Globus pallidus (tissue), 1 donor: ENCODE data around the gene TNNT3.
"Not testable (repeated sequence)": the region's sequence is repeated elsewhere in the genome, so short reads cannot be mapped to it uniquely, and the experiment has no call there.

Source experiments
- DNase-seq: peaks from one replicate; pipeline ENCODE4 v3.0.0-alpha.2; 2015; ENCODE audit warnings: low spot score

The TNNT3 gene

DNA sequence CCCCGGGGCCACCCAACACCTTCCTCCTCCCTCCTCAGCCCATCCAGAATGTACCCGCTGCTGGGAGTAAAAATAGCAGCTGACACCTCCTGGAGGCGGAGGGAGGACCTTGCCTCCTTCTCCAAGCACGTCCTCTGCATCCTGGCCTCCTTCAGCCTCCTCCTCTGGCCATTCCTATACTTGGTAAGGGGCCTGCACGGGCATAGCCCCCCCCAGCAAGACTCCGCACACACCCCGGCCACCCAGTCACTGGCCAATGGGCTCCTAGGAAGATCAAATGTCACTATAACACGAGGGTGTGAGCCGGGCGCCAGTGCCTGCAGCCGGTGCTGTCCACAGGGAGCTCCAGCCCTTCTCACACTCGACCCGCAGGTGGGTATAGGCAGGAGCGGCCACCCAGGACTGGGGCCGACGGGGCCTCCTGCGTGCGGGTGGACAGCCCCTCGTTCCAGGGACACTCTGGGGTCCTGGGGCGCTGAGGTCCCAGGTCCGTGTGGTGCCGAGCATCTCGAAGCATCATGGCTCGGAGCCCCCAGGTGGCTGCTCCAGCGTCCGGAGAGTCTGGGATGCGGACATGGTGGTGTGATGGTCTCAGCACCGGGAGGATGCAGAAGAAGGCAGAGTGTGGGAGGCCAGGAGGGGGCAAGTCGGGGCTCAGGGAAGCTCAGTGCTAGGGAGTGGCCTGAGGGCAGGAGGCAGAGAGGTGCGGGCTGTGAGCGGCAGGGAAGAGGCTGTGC, at the start of gene TNNT3:
TSS of gene TNNT3 (plus strand) at position 313 of the 737 bp plus-strand sequence. CDS start 3,172 bp downstream, outside the sequence.
- DNase-seq: no peak

DNA sequence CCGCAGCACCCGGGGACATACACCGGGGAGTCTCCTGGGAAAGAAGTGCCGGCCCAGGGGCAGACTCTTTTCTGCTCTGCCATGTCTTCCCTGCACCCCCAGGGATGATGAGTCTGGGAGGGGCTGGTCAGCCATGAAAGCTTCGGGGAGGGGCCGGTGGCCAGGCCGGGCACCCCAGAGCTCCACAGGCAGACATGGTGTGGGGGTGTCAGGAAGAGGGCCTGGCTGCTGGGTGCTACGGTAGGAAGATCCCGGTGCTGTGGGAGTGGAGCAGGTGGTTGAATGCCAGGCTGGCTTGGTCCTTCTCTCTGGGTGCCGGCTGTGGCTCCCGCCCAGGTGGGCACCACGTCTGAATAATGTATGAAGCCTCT, 49.2 kb upstream of the TNNT3 start:
- DNase-seq: no peak

GRCh38 chr11:1870721-1871466, 48.6 kb upstream of the TNNT3 start:
- DNase-seq: no peak

DNA sequence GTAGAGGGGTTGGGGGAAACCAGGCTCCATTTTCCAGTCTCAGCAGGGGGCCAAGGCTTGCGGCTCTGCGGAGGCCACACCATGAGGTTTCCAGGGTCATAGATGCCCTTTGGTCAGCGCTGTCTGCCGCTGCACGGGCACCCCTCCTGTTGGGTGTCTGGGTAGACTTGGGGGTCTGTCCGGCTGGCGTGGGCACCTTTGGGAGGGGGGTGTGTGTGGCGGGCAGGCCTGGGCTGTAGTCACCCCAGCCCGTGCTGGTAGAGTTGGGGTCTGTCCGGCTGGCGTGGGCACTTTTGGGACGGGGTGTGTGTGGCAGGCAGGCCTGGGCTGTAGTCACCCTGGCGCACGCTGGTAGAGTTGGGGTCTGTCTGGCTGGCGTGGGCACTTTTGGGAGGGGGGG, 48.0 kb upstream of the TNNT3 start:
- no peak for DNase-seq

GRCh38 chr11:1872267-1872985, 47.1 kb upstream of the TNNT3 start:
- DNase-seq: no peak

DNA sequence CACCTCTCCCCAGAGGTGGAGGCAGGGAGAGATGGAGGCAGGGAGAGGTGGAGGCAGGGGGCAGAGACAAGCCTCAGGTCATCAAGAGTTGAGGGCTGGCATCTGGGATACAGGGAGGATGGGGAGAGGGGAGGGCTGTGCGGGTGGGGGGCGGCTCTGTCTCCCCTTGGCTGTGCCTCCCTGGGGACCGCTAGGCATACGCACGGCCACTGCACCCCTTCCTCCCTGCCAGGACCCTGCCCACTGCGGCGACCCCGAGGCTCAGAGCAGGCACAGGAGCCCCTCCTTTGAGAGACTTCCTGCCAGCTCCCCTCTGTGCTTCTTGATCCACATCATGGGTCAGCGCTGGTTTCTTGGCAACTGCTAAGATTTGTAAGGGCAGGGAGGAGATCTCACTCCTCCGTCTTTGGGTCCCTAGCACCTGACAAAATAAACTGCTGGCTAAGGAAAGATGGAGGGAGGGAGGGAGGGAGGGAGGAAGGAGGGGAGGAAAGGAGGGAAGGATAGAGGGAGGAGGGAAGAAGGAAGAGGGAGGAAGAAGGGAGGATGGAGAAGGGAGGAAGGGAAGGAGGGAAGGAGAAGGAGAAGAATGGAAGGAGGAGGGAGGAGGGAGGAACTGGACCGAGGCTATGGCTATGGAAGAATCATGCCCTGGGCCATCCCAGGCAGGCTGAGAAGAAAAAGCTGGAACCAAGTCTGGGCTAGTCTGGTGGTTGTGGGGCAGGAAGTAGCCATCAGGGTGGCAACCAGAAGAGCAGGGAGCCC, 46.3 kb upstream of the TNNT3 start:
- DNase-seq: no peak

GRCh38 chr11:1873813-1874150, 45.7 kb upstream of the TNNT3 start:
- not testable (repeated sequence) for DNase-seq

DNA sequence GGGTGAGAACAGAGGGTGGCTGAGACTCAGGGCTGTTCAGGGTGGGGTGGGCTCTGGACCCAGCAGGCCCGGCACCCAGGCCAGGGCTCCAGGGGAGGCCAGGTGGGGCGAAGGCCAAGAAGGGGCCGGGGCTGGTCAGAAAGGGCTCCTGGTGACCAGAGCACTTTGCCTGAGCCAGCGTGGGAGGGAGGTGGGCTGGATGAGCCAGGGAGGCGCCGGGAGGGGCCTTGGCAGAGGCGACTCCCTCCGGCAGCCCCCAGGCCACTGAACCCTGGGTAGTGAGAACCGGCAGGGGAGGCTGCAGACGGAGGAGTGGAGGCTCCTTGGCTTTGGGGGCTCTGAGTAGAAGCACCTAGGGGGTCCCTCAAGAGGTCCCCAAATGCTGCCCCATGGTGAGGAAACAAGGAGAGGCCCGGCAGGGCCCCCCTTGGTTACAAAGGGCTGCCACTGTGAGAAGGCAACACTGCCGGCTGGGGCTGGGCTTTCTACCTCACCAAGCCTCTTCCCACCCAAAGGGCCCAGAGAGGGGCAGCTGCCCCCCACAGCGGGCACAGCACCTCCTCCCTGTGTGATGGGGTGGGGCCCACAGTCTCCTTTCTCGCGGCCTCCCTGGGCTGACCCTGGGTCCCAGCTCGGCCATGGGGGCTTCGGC, 44.9 kb upstream of the TNNT3 start:
- DNase-seq: not testable (repeated sequence)

- DNase-seq: no peak
Measured at GRCh38 chr11:1875093-1875850, 44.2 kb upstream of the TNNT3 start.

DNA sequence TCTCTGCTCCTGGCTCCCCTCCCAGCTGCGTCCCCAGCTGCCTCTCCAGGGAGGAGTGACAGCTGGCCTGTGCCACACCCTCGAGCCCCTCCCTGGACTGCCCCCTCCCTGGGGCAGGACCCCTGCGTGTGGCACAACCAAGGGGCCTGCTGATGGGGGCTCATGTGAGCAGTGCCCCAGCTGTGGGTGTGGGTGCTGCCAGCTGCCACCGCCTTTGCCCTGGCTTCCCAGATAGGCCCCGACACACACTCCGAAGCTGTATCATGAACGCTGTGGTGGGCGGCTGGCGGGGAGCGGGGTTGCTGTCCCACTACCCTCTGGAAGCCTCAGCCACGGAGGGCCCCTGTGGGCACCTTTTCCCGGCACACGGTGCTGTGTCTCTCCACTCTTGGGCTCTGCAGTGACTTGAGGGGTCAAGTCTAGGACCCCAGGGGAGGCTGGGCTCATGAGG, 43.6 kb upstream of the TNNT3 start:
- DNase-seq: not testable (repeated sequence)

GRCh38 chr11:1876361-1877063, 43.0 kb upstream of the TNNT3 start:
- DNase-seq: no peak

DNA sequence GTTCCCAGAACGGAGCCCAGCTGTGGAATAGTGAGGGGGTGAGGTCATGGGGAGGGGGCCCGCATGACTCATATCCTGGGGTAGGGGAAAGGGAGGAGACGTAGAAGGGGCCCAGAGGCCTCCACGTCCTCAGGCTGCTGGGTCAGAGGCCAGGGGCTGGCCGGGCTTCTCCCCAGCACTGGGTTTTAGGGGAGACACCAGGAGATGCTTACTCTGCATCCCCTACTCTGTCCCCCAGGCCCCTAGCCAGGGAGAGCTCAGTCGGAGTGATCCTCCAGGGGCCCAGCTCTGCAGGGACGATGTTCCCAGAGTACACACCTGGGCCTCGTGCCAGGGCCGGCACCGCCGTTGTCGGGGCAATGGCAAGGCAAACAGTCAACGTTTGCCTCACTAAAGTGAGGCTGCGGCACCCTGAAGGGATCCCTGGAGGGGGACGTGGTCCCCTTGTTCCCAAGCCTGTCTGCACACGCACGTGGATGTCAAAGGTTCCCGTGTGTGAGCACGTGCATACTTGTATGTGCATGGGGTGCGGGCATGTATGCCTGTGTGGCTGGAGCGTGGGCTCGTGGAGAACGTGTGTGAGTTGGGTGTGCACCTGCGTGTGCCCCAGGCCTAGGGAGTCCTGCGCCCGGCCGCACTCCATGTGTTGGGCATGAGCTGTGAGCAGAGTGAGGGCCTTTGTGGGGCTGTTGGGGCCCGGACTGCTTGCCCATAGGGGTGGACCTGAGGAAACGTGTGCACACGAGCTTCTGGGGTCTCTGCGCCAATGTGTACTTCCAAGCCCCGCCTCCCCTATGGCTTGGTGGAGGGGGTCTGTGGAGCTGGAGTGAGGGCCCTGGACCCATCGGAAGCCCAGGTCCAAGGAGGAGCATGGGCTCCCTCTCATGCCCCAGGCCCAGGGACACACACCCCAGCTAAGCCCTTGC, 42.0 kb upstream of the TNNT3 start:
- DNase-seq: no peak

GRCh38 chr11:1878137-1879031, 41.1 kb upstream of the TNNT3 start:
- DNase-seq: no peak

DNA sequence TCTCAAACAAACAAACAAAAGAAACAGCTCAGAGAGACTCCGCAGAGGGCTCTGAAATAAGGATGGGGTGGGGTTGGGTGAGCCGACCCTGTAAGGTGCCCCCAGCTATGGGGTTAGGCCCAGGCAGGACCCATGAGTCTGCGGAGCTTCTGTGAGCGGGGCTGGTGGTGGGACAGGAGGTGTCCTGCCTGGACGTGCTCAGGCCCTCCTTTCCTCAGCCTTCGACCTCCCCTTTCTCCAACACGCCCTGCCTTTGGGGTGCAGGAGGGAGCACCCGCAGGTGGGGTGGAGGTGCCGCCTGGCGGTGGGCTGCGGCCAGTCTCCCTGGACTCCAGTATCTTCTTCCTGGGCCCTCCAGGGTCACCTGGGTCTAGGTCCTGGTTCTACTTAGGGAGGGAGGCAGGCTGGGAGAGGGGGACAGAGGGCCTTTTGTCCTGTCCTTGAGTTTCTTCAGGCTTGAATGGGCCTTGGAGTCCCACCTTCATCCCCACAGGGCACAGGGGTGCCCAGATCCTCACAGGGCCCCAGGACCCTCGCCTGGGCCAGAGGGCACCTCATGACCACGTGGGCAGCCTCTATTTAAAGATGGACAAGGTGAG, 40.1 kb upstream of the TNNT3 start:
- DNase-seq: no peak

- no peak for DNase-seq
Measured at GRCh38 chr11:1879941-1880720, 39.4 kb upstream of the TNNT3 start.

DNA sequence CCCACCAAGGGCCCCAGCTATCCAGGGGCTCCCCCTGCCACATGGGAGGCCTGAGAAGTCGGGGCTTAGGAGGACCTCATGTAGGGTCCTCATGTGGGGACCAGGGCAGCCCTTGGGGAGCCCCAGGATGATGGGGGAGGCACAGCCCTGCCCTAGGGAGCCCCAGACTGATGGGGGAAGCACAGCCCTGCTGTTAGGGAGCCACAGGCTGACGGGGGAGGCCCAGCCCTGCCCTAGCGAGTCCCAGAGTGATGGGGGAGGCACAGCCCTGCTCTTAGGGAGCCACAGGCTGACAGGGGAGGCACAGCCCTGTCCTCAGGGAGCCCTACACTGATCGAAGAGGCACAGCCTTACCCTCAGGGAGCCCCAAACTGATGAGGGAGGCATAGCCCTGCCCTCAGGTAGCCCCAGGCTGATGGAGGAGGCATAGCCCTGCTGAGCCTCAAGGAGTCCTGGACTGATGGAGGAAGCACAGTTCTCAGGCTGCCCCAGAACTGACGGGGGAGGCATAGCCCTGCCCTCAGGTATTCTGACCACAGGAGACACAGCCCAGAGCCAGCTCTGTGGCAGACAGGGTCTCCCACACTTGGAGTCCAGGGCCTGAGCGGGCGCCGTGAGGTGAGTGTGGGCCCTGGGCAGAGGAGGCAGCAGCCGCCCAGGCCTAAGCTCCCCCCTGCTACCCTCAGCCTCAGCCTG, 38.6 kb upstream of the TNNT3 start:
- DNase-seq: no peak
